Natural killer cell (primary cell): Measurements from ENCODE around the gene CTRB1. TPM values are rescaled to one million over a fixed set of nuclear protein-coding genes. Genes with fewer than 3 reads are reported as not detected.

Source experiments
- ATAC-seq, 3 donors: fragments of 150-1000 bp in 2 of 3; fragments of 200-7000 bp in 1 of 3; cut with Tn5 transposase; 1 replicate in 1 of 3; 2 replicates in 2 of 3; pipeline ENCODE4 v1.10.0; 2021; ENCODE audit warnings: mild to moderate bottlenecking in 2 of 3, moderate library complexity in 2 of 3
- DNase-seq, 2 donors: peaks; one replicate each; pipeline versions ENCODE4 v3.0.0 to v3.0.0-alpha.2; 2013 to 2021; ENCODE audit warnings: mixed read lengths in 1 of 2
- H3K27ac ChIP-seq: one replicate; pipeline ENCODE4 v1.5.1; 2013; ENCODE audit warnings: mild to moderate bottlenecking, low read length
- H3K27me3 ChIP-seq: one replicate; pipeline ENCODE4 v1.6.1; 2013; ENCODE audit warnings: low read length; ENCODE audit not compliant: control insufficient read depth, insufficient read depth
- H3K36me3 ChIP-seq: one replicate; pipeline ENCODE4 v1.6.1; 2013; ENCODE audit warnings: low read length; ENCODE audit not compliant: control insufficient read depth, insufficient read depth
- H3K4me1 ChIP-seq: one replicate; pipeline ENCODE4 v1.6.1; 2013; ENCODE audit warnings: low read length; ENCODE audit not compliant: control insufficient read depth, insufficient read depth
- H3K4me3 ChIP-seq: one replicate; pipeline ENCODE4 v1.5.1; 2013; ENCODE audit warnings: low read length
- H3K9me3 ChIP-seq: one replicate; pipeline ENCODE4 v1.6.1; 2013; ENCODE audit warnings: low read length; ENCODE audit not compliant: control insufficient read depth, insufficient read depth
- H3K27ac Mint-ChIP-seq, 2 donors: one replicate each; pipeline ENCODE4 v1.8.0; 2022; ENCODE audit warnings: mild to moderate bottlenecking in 2 of 2, mixed read lengths in 2 of 2, moderate library complexity in 1 of 2
- H3K27me3 Mint-ChIP-seq, 2 donors: one replicate each; pipeline ENCODE4 v1.8.0; 2022; ENCODE audit warnings: low read depth in 2 of 2, mixed read lengths in 2 of 2
- H3K36me3 Mint-ChIP-seq: one replicate; pipeline ENCODE4 v1.8.0; 2022; ENCODE audit warnings: mixed read lengths
- H3K4me1 Mint-ChIP-seq, 2 donors: one replicate each; pipeline ENCODE4 v1.8.0; 2022; ENCODE audit warnings: mixed read lengths in 2 of 2
- H3K4me3 Mint-ChIP-seq: one replicate; pipeline ENCODE4 v1.8.0; 2022; ENCODE audit warnings: mild to moderate bottlenecking, moderate library complexity, mixed read lengths
- H3K9me3 Mint-ChIP-seq, 2 donors: one replicate each; pipeline ENCODE4 v1.8.0; 2022; ENCODE audit warnings: mixed read lengths in 2 of 2
- CTCF ChIP-seq: fragments of 200-600 bp; IDR thresholded peaks from one replicate; pipeline ENCODE4 v1.8.0; 2022; ENCODE audit warnings: antibody characterized with exemption
- WGBS: methylation state at CpG from one replicate; pipeline ENCODE4 v1.1.7; 2013; ENCODE audit warnings: missing lambda C conversion rate; ENCODE audit not compliant: insufficient coverage; 5-methylcytosine and 5-hydroxymethylcytosine counted together
- intact Hi-C: fragments of 100-400 bp; cut with micrococcal nuclease; formaldehyde crosslinking; loops from one replicate; pipeline ENCODE4 v1.14.2; 2022
- total RNA-seq, 4 donors: library from RNA; stranded (reverse); fragments of 120-200 nt in 1 of 4; gene quantifications; one replicate each; pipeline versions ENCODE4 v1.2.3 to v1.2.4, GENCODE V29; 2013 to 2022

CTRB1 gene
- total RNA-seq, 3 donors from 2014 or later (not counting 1 experiment from before 2014, with no cell fraction given), result not detected

- H3K4me3 Mint-ChIP-seq, result no peak overlapping the region
- H3K4me1 ChIP-seq, result no peaks in the 10 kb centered on the region
- H3K27me3 ChIP-seq, result no peaks in the 10 kb centered on the region
- no peaks in the 10 kb centered on the region for H3K36me3 Mint-ChIP-seq
- intact Hi-C loops, result loop anchor here (2.0 kb wide), 1 partner anchor 18 kb away; the partner anchor contains the start of gene CTRB2
- H3K4me3 ChIP-seq, result no peak overlapping the region
- 85% methylated on average over 12 of the region's 12 CpGs for WGBS
- H3K27me3 Mint-ChIP-seq, result peaks cover 0 to 3% of the 10 kb centered on the region in 2 donors
- TF ChIP-seq CTCF, result no peak
- peaks cover 0 to 3% of the 10 kb centered on the region in 2 donors for H3K4me1 Mint-ChIP-seq
- ATAC-seq (no peak), DNase-seq (no peak)
- no peaks in the 10 kb centered on the region for H3K36me3 ChIP-seq
- no peak overlapping the region for H3K27ac Mint-ChIP-seq
- H3K9me3 ChIP-seq, result no peaks in the 10 kb centered on the region
- H3K9me3 Mint-ChIP-seq, result no peaks in the 10 kb centered on the region
- no peak overlapping the region for H3K27ac ChIP-seq
These were observed 6.3 kb downstream of the CTRB1 start for GRCh38 chr16:75225092-75225491.

- Histone ChIP-seq H3K36me3 (no peaks in the 10 kb centered on the region), H3K27ac (no peak overlapping the region), H3K27me3 (no peaks in the 10 kb centered on the region), H3K4me1 (no peaks in the 10 kb centered on the region), H3K9me3 (no peaks in the 10 kb centered on the region), H3K4me3 (no peak overlapping the region)
- peaks cover 0 to 8% of the 10 kb centered on the region in 2 donors for H3K27me3 Mint-ChIP-seq
- 78% methylated on average over 25 of the region's 26 CpGs for WGBS
- H3K4me3 Mint-ChIP-seq, result no peak overlapping the region
- no peak for TF ChIP-seq CTCF
- H3K27ac Mint-ChIP-seq, result no peak overlapping the region
- no peaks in the 10 kb centered on the region for H3K4me1 Mint-ChIP-seq
- DNase-seq (no peak), ATAC-seq (no peak)
- no peaks in the 10 kb centered on the region for H3K9me3 Mint-ChIP-seq
- no peaks in the 10 kb centered on the region for H3K36me3 Mint-ChIP-seq
- intact Hi-C loops, result loop anchor here (2.0 kb wide), 1 partner anchor 19 kb away; the partner anchor contains the start of gene CTRB2
These were observed 7.1 kb downstream of the CTRB1 start for GRCh38 chr16:75225678-75226515.

- intact Hi-C loops, result no loop called here
- 76% methylated on average over 22 of the region's 22 CpGs for WGBS
- Mint-ChIP-seq H3K27ac (no peak overlapping the region), H3K27me3 (peaks cover 0 to 8% of the 10 kb centered on the region in 2 donors), H3K4me3 (no peak overlapping the region), H3K9me3 (no peaks in the 10 kb centered on the region), H3K36me3 (no peaks in the 10 kb centered on the region), H3K4me1 (no peaks in the 10 kb centered on the region)
- no peak for TF ChIP-seq CTCF
- Histone ChIP-seq H3K4me1 (no peaks in the 10 kb centered on the region), H3K27ac (no peak overlapping the region), H3K27me3 (no peaks in the 10 kb centered on the region), H3K4me3 (no peak overlapping the region), H3K36me3 (no peaks in the 10 kb centered on the region), H3K9me3 (no peaks in the 10 kb centered on the region)
- no peak for ATAC-seq
- no peak for DNase-seq
These were observed 8.0 kb downstream of the CTRB1 start for GRCh38 chr16:75226550-75227360.
